Lower leg skin (tissue), 4 donors: ENCODE results near the gene LGMN. TPM values are rescaled to one million over a fixed set of nuclear protein-coding genes. Genes with fewer than 3 reads are reported as not detected.

Experiments
- DNase-seq, 2 donors: peaks; one replicate each; pipeline ENCODE4 v3.0.0-alpha.2; 2019; ENCODE audit warnings: low spot score in 2 of 2
- H3K4me3 ChIP-seq: fragments of 200-600 bp; sonication (generic); 2 replicates; pipeline ENCODE4 v1.5.1; 2017; ENCODE audit warnings: mild to moderate bottlenecking, low read depth; ENCODE audit not compliant: poor library complexity, severe bottlenecking
- CTCF ChIP-seq, 3 donors: fragments of 450-650 bp; IDR thresholded peaks; one replicate each; pipeline ENCODE4 v1.5.1; 2016; ENCODE audit warnings: antibody characterized with exemption in 3 of 3, mild to moderate bottlenecking in 3 of 3, moderate library complexity in 2 of 3
- POLR2A ChIP-seq, 2 donors: fragments of 450-650 bp; IDR thresholded peaks; one replicate each; pipeline ENCODE4 v1.6.1; 2016 to 2017; ENCODE audit warnings: antibody characterized with exemption in 2 of 2, mild to moderate bottlenecking in 1 of 2, moderate library complexity in 1 of 2
- WGBS, 2 donors: methylation state at CpG; one replicate each; pipeline ENCODE4 v1.1.5; 2018; 5-methylcytosine and 5-hydroxymethylcytosine counted together
- intact Hi-C: fragments of 100-400 bp; cut with DNase I; formaldehyde crosslinking; loops from one replicate; pipeline ENCODE4 v1.15.0; 2023; ENCODE audit warnings: low total_unique reads
- total RNA-seq, 4 donors: library from RNA; depleted of rRNA; stranded (reverse); fragments of >200 nt; gene quantifications; one replicate each; pipeline ENCODE4 v1.1.0, GENCODE V29; 2016

Gene LGMN
- total RNA-seq, 4 donors from 2014 or later: 36.5 to 48.0 (median 41.3) TPM

- no peak for DNase-seq
- intact Hi-C loops: no loop called here
- 82 to 87% methylated on average over 23 of the region's 23 CpGs for WGBS, 2 donors
- no peak overlapping the region for H3K4me3 ChIP-seq
- TF ChIP-seq CTCF (IDR thresholded peaks at IDR 0.05) (no peak), POLR2A (IDR thresholded peaks at IDR 0.05) (no peak)
Measured at GRCh38 chr14:92704036-92704804, 44.2 kb downstream of the LGMN start.

GRCh38 chr14:92703516-92703915 is 44.9 kb downstream of the LGMN start:
- no peak overlapping the region for H3K4me3 ChIP-seq
- no peak for TF ChIP-seq POLR2A (IDR thresholded peaks at IDR 0.05)
- TF ChIP-seq CTCF (IDR thresholded peaks at IDR 0.05): no peak
- WGBS, 2 donors: 93 to 95% methylated on average over 10 of the region's 10 CpGs
- intact Hi-C loops: no loop called here
- DNase-seq: no peak

DNA sequence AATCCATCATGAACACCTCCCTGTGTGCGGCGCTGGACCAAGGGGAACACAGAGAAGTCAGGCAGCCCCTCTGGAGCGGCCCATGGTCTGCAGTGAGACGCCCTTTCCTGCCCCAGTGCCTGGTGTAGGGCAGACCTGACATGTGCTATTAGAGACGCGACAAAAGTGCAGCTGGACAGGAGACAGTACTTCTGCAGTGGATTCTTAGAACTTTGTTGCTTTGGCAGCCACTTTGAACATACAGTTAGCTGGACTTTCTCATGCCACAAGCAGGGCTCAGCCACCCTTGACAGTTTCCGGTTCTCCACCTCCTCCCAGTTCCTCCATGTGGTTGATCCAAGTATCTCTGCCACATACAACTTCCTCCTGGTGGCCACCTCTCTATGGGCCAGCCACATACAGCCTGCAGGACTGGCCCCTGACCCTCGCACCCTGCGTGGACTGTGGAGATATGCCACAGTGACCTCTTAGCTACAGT is 45.9 kb downstream of the LGMN start:
- intact Hi-C loops: no loop called here

GRCh38 chr14:92701826-92702225 is 46.6 kb downstream of the LGMN start:
- no peak overlapping the region for H3K4me3 ChIP-seq
- no peak for DNase-seq
- TF ChIP-seq CTCF (IDR thresholded peaks at IDR 0.05) (no peak), POLR2A (IDR thresholded peaks at IDR 0.05) (no peak)
- 92 to 93% methylated on average over 10 of the region's 10 CpGs for WGBS, 2 donors
- intact Hi-C loops: no loop called here

More for the DNA sequence above, 45.9 kb downstream of the LGMN start:
- DNase-seq: no peak
- TF ChIP-seq POLR2A (IDR thresholded peaks at IDR 0.05) (no peak), CTCF (IDR thresholded peaks at IDR 0.05) (no peak)
- WGBS, 2 donors: 82 to 89% methylated on average over 9 of the region's 9 CpGs
- no peak overlapping the region for H3K4me3 ChIP-seq

DNA sequence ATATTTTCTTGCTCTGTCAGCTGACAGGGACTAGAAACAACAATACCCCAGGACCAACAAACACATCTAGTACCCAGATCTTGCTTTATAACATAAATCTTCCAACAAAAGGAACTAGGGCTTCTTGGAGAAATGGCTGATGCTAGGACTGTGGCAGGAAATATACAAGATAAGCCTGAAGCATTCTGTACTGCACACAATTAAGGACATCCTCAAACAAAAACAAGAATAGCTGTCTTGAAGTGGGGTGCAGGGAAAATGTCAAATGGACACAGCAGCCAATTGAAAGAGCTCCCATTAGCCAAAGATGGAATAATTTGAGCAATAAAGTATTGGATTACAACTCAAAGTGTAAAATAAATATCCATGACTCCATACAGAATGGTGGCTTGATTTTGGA is 50.0 kb downstream of the LGMN start:
- no peak for DNase-seq
- intact Hi-C loops: no loop called here
- H3K4me3 ChIP-seq: no peak overlapping the region
- TF ChIP-seq POLR2A (IDR thresholded peaks at IDR 0.05) (no peak), CTCF (IDR thresholded peaks at IDR 0.05) (no peak)

DNA sequence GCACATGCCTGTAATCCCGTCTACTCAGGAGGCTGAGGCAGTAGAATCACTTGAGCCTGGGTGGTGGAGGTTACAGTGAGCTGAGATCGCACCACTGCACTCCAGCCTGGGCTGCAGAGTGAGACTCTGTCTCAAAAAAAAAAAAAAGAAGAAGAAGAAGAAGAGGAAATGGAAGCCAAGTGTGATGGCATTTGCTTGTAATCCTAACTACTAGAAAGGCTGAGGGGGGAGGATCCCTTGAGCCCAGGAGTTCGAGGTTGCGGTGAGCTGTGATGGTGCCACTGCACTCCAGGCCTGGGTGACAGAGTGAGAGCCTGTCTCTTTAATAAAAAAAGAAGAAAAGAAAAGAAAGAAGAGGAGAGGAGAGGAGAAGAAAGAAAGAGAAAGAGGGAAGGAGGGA is 52.1 kb downstream of the LGMN start:
- no peak overlapping the region for H3K4me3 ChIP-seq
- no peak for DNase-seq
- intact Hi-C loops: no loop called here
- TF ChIP-seq CTCF (IDR thresholded peaks at IDR 0.05) (no peak), POLR2A (IDR thresholded peaks at IDR 0.05) (no peak)
- 68 to 74% methylated on average over 4 of the region's 4 CpGs for WGBS, 2 donors
